ENCODE data around the gene ATRNL1. TPM values are rescaled to one million over a fixed set of nuclear protein-coding genes. Genes with fewer than 3 reads are reported as not detected.

Gene ATRNL1
- polyA plus RNA-seq, 1 experiment, result 0.20 TPM

- no peak for TF ChIP-seq CTCF (IDR thresholded peaks at IDR 0.05; ENCODE audit: low read depth, low read length)
- Histone ChIP-seq H3K4me3 (ENCODE audit: low read depth, low read length) (no peak overlapping the region), H3K27me3 (ENCODE audit: control insufficient read depth, insufficient read depth, low read length) (no peaks in the 10 kb centered on the region), H3K27ac (ENCODE audit: low read depth, low read length) (no peak overlapping the region), H3K9me3 (ENCODE audit: control insufficient read depth, insufficient read depth, low read length) (no peaks in the 10 kb centered on the region)
- POLR2A ChIA-PET, result no interaction called here
- DNase-seq (ENCODE audit: low read depth, low spot score), result no peak
- CTCF ChIA-PET, result no interaction called here
Measured at GRCh38 chr10:115849197-115849596, 756.0 kb downstream of the ATRNL1 start.

GRCh38 chr10:115850666-115851065, 757.5 kb downstream of the ATRNL1 start:
- no peaks in the 10 kb centered on the region for H3K27me3 ChIP-seq (ENCODE audit: control insufficient read depth, insufficient read depth, low read length)
- H3K9me3 ChIP-seq (ENCODE audit: control insufficient read depth, insufficient read depth, low read length), result no peaks in the 10 kb centered on the region
- no peak overlapping the region for H3K27ac ChIP-seq (ENCODE audit: low read depth, low read length)
- DNase-seq (ENCODE audit: low read depth, low spot score), result no peak
- ChIA-PET POLR2A (no interaction called here), CTCF (interaction anchor here (0.6 to 1.0 kb wide), 2 partner anchors 437 to 886 kb away, joined by 3 to 6 read pairs; no protein-coding TSS in a partner anchor)
- TF ChIP-seq CTCF (IDR thresholded peaks at IDR 0.05; ENCODE audit: low read depth, low read length), result no peak
- H3K4me3 ChIP-seq (ENCODE audit: low read depth, low read length), result no peak overlapping the region

- Histone ChIP-seq H3K9me3 (ENCODE audit: control insufficient read depth, insufficient read depth, low read length) (no peaks in the 10 kb centered on the region), H3K4me3 (ENCODE audit: low read depth, low read length) (no peak overlapping the region), H3K27me3 (ENCODE audit: control insufficient read depth, insufficient read depth, low read length) (no peaks in the 10 kb centered on the region), H3K27ac (ENCODE audit: low read depth, low read length) (no peak overlapping the region)
- ChIA-PET CTCF (interaction anchor here (1.0 kb wide), 1 partner anchor 436 kb away, joined by 6 read pairs; no protein-coding TSS in a partner anchor), POLR2A (no interaction called here)
- TF ChIP-seq CTCF (IDR thresholded peaks at IDR 0.05; ENCODE audit: low read depth, low read length), result no peak
- DNase-seq (ENCODE audit: low read depth, low spot score), result no peak
Measured at GRCh38 chr10:115851695-115852094, 758.5 kb downstream of the ATRNL1 start.

- ChIA-PET CTCF (interaction anchor here (0.6 kb wide), 1 partner anchor 122 kb away, joined by 3 read pairs; no protein-coding TSS in a partner anchor), POLR2A (no interaction called here)
- no peak for DNase-seq (ENCODE audit: low read depth, low spot score)
- Histone ChIP-seq H3K9me3 (ENCODE audit: control insufficient read depth, insufficient read depth, low read length) (no peaks in the 10 kb centered on the region), H3K4me3 (ENCODE audit: low read depth, low read length) (no peak overlapping the region), H3K27ac (ENCODE audit: low read depth, low read length) (no peak overlapping the region), H3K27me3 (ENCODE audit: control insufficient read depth, insufficient read depth, low read length) (no peaks in the 10 kb centered on the region)
- TF ChIP-seq CTCF (IDR thresholded peaks at IDR 0.05; ENCODE audit: low read depth, low read length), result no peak
Measured at GRCh38 chr10:115854740-115855435, 761.7 kb downstream of the ATRNL1 start.

GRCh38 chr10:115856580-115856979, 763.4 kb downstream of the ATRNL1 start:
- CTCF ChIA-PET, result interaction anchor here (1.6 kb wide), 1 partner anchor 41 kb away, joined by 3 read pairs; no protein-coding TSS in a partner anchor
- TF ChIP-seq CTCF (IDR thresholded peaks at IDR 0.05; ENCODE audit: low read depth, low read length), result no peak
- Histone ChIP-seq H3K27ac (ENCODE audit: low read depth, low read length) (no peak overlapping the region), H3K9me3 (ENCODE audit: control insufficient read depth, insufficient read depth, low read length) (no peaks in the 10 kb centered on the region), H3K4me3 (ENCODE audit: low read depth, low read length) (no peak overlapping the region), H3K27me3 (ENCODE audit: control insufficient read depth, insufficient read depth, low read length) (no peaks in the 10 kb centered on the region)
- DNase-seq (ENCODE audit: low read depth, low spot score), result no peak
- POLR2A ChIA-PET, result no interaction called here

Data from AG04450 (cell line).